Lung (tissue), 12 donors: ENCODE results near the gene CMTM5. TPM values are rescaled to one million over a fixed set of nuclear protein-coding genes. Genes with fewer than 3 reads are reported as not detected.

Experiments
- ATAC-seq: fragments of 200-7000 bp; cut with Tn5 transposase; one replicate; pipeline ENCODE4 v1.9.1; 2020; ENCODE audit warnings: moderate number of reproducible peaks; ENCODE audit not compliant: insufficient read depth, low FRiP score
- DNase-seq, 3 donors: peaks; one replicate each; pipeline ENCODE4 v3.0.0-alpha.2; 2013 to 2017
- H3K27ac ChIP-seq, 2 donors: one replicate each; pipeline ENCODE4 v1.5.1; 2013; ENCODE audit warnings: mild to moderate bottlenecking in 2 of 2, moderate library complexity in 2 of 2, control low read depth in 1 of 2, inconsistent platforms in 1 of 2, low read depth in 1 of 2, low read length in 1 of 2
- H3K27me3 ChIP-seq, 3 donors: one replicate each; pipeline ENCODE4 v1.5.1; 2013; ENCODE audit warnings: low read length in 2 of 3; ENCODE audit not compliant: control insufficient read depth in 3 of 3, insufficient read depth in 3 of 3
- H3K36me3 ChIP-seq, 4 donors: one replicate each; pipeline ENCODE4 v1.5.1; 2013; ENCODE audit warnings: low read length in 4 of 4, mild to moderate bottlenecking in 1 of 4, moderate library complexity in 1 of 4; ENCODE audit not compliant: control insufficient read depth in 4 of 4, insufficient read depth in 4 of 4
- H3K4me1 ChIP-seq, 5 donors: one replicate each; pipeline ENCODE4 v1.5.1; 2013; ENCODE audit warnings: low read length in 5 of 5, mild to moderate bottlenecking in 2 of 5, moderate library complexity in 1 of 5; ENCODE audit not compliant: control insufficient read depth in 5 of 5, insufficient read depth in 5 of 5
- H3K4me3 ChIP-seq: one replicate; pipeline ENCODE4 v1.5.1; 2013; ENCODE audit warnings: mild to moderate bottlenecking, control low read depth, moderate library complexity
- H3K9ac ChIP-seq, 2 donors: one replicate each; pipeline ENCODE4 v1.5.1; 2013; ENCODE audit warnings: low read length in 2 of 2, control low read depth in 1 of 2; ENCODE audit not compliant: insufficient read depth in 1 of 2
- H3K9me3 ChIP-seq, 4 donors: one replicate each; pipeline ENCODE4 v1.5.1; 2013; ENCODE audit warnings: low read length in 3 of 4, mild to moderate bottlenecking in 1 of 4, moderate library complexity in 1 of 4; ENCODE audit not compliant: control insufficient read depth in 4 of 4, insufficient read depth in 3 of 4
- CTCF ChIP-seq: IDR thresholded peaks from 2 replicates; pipeline ENCODE4 v1.5.1; 2012; ENCODE audit warnings: mild to moderate bottlenecking; ENCODE audit errors: control extremely low read depth, extremely low read depth
- WGBS, 2 donors: extraction: QIAGEN DNeasy Blood & Tissue Kit; methylation state at CpG; one replicate each; pipeline ENCODE4 v1.1.7; 2013; 5-methylcytosine and 5-hydroxymethylcytosine counted together
- polyA plus RNA-seq, 2 donors: library from polyadenylated mRNA; stranded (reverse); fragments of 200-250 nt; gene quantifications; one replicate each; pipeline ENCODE4 v1.2.1, GENCODE V29; 2013
- total RNA-seq, 2 donors: library from RNA; depleted of rRNA in 1 of 2; stranded (reverse); fragments of >200 nt in 1 of 2; gene quantifications; one replicate each; pipeline ENCODE4 v1.2.1, GENCODE V29; 2014 to 2021
- donor health status: control.
- donor health status: control.
- donor health status: Bipolar disorder and iron deficiency.
- donor health status: healthy.
- donor health status: DM: yes; HTN: yes; CAD: no.

CMTM5 gene
- total and polyA plus RNA-seq, 4 donors, result 0.55 to 3.3 (median 1.4) TPM

- no peak for ATAC-seq
- H3K27me3 ChIP-seq, result peaks cover 0 to 5% (median 0%) of the 10 kb centered on the region in 3 donors
Measured at GRCh38 chr14:23405516-23406025, 28.7 kb downstream of the CMTM5 start.

GRCh38 chr14:23406244-23406643, 29.4 kb downstream of the CMTM5 start:
- no peak for DNase-seq
- Histone ChIP-seq H3K27ac (peak overlapping the region in 1 of 2 donors; percentile 91), H3K36me3 (no peaks in the 10 kb centered on the region), H3K9ac (no peak overlapping the region), H3K4me1 (no peaks in the 10 kb centered on the region), H3K4me3 (no peak overlapping the region), H3K9me3 (peaks cover 0 to 5% (median 0%) of the 10 kb centered on the region in 4 donors), H3K27me3 (peaks cover 0 to 5% (median 0%) of the 10 kb centered on the region in 3 donors)
- TF ChIP-seq CTCF, result no peak
- no peak for ATAC-seq
- WGBS, 2 donors, result 62 to 78% methylated on average over 4 of the region's 4 CpGs

More at GRCh38 chr14:23405516-23406025, 28.7 kb downstream of the CMTM5 start:
- H3K36me3 ChIP-seq, result no peaks in the 10 kb centered on the region
- H3K9me3 ChIP-seq, result peaks cover 0 to 5% (median 0%) of the 10 kb centered on the region in 4 donors
- DNase-seq, result no peak
- H3K27ac ChIP-seq, result peak overlapping the region in 1 of 2 donors; percentile 91
- no peaks in the 10 kb centered on the region for H3K4me1 ChIP-seq
- 80 to 88% methylated on average over 13 of the region's 13 CpGs for WGBS, 2 donors
- H3K4me3 ChIP-seq, result no peak overlapping the region
- no peak overlapping the region for H3K9ac ChIP-seq
- no peak for TF ChIP-seq CTCF

- H3K27me3 ChIP-seq, result peaks cover 0 to 5% (median 0%) of the 10 kb centered on the region in 3 donors
- peaks cover 0 to 5% (median 0%) of the 10 kb centered on the region in 4 donors for H3K9me3 ChIP-seq
- H3K36me3 ChIP-seq, result no peaks in the 10 kb centered on the region
- WGBS, 2 donors, result 86 to 95% methylated on average over 15 of the region's 15 CpGs
- no peak for DNase-seq
- peak overlapping the region in 1 of 2 donors; percentile 91 for H3K27ac ChIP-seq
- no peaks in the 10 kb centered on the region for H3K4me1 ChIP-seq
- H3K4me3 ChIP-seq, result no peak overlapping the region
- no peak for TF ChIP-seq CTCF
- H3K9ac ChIP-seq, result no peak overlapping the region
- no peak for ATAC-seq
Measured at GRCh38 chr14:23406725-23407355, 30.0 kb downstream of the CMTM5 start.
